Esophagus muscularis mucosa (tissue), 4 donors: ENCODE data around the gene IDI1. TPM values are rescaled to one million over a fixed set of nuclear protein-coding genes. Genes with fewer than 3 reads are reported as not detected.

ENCODE experiments used
- DNase-seq: peaks from one replicate; pipeline ENCODE4 v3.0.0-alpha.2; 2017; ENCODE audit errors: extremely low spot score
- H3K27ac ChIP-seq, 4 donors: fragments of 200-600 bp; sonication (generic); replicated peaks in 1 of 4; 1 replicate in 3 of 4; 2 replicates in 1 of 4; pipeline ENCODE4 v1.5.1; 2016 to 2019; ENCODE audit warnings: mild to moderate bottlenecking in 1 of 4
- H3K27me3 ChIP-seq, 4 donors: fragments of 200-600 bp; sonication (generic); one replicate each; pipeline versions ENCODE4 v1.5.1 to v1.6.0; 2016 to 2019
- H3K36me3 ChIP-seq, 4 donors: fragments of 200-600 bp; sonication (generic); one replicate each; pipeline ENCODE4 v1.5.1; 2016 to 2019
- H3K4me1 ChIP-seq, 4 donors: fragments of 200-600 bp; sonication (generic); one replicate each; pipeline ENCODE4 v1.5.1; 2016 to 2019
- H3K4me3 ChIP-seq, 4 donors: fragments of 200-600 bp; sonication (generic); 1 replicate in 2 of 4; 2 replicates in 2 of 4; pipeline ENCODE4 v1.5.1; 2016 to 2019; ENCODE audit warnings: mild to moderate bottlenecking in 4 of 4, moderate library complexity in 1 of 4
- H3K9me3 ChIP-seq, 4 donors: fragments of 200-600 bp; sonication (generic); 1 replicate in 3 of 4; 2 replicates in 1 of 4; pipeline ENCODE4 v1.5.1; 2016 to 2019
- EP300 ChIP-seq: sonication (generic); formaldehyde crosslinking; IDR thresholded peaks from one replicate; pipeline ENCODE4 v1.6.1; 2017; ENCODE audit warnings: antibody characterized with exemption
- POLR2A ChIP-seq: fragments of 450-650 bp; IDR thresholded peaks from one replicate; pipeline ENCODE4 v1.6.1; 2017; ENCODE audit warnings: antibody characterized with exemption, moderate library complexity, mild to moderate bottlenecking, low read depth
- POLR2AphosphoS5 ChIP-seq, 2 donors: sonication (generic); formaldehyde crosslinking; IDR thresholded peaks; one replicate each; pipeline ENCODE4 v1.6.1; 2017; ENCODE audit warnings: antibody characterized with exemption in 2 of 2
- WGBS: methylation state at CpG from one replicate; pipeline ENCODE4 v1.1.5; 2018; 5-methylcytosine and 5-hydroxymethylcytosine counted together
- intact Hi-C: fragments of 100-400 bp; cut with DNase I; formaldehyde crosslinking; loops from one replicate; pipeline ENCODE4 v1.15.1; 2023
- total RNA-seq, 4 donors: library from RNA; depleted of rRNA; stranded (reverse); fragments of >200 nt; gene quantifications; one replicate each; pipeline versions ENCODE4 v1.1.0 to v1.2.1, GENCODE V29; 2016
- TF ChIP-seq, protein P1 (sequence below), 3 experiments: fragments of 200-600 bp in 2 of 3; fragments of 450-650 bp in 1 of 3; sonication (generic) in 2 of 3; IDR thresholded peaks; one replicate each; pipeline ENCODE4 v1.5.1; 2017 to 2019; ENCODE audit warnings: antibody characterized with exemption in 3 of 3, mild to moderate bottlenecking in 2 of 3, moderate library complexity in 1 of 3

The IDI1 gene
- total RNA-seq, 4 donors from 2014 or later = 16.8 to 33.3 (median 23.4) TPM

DNA sequence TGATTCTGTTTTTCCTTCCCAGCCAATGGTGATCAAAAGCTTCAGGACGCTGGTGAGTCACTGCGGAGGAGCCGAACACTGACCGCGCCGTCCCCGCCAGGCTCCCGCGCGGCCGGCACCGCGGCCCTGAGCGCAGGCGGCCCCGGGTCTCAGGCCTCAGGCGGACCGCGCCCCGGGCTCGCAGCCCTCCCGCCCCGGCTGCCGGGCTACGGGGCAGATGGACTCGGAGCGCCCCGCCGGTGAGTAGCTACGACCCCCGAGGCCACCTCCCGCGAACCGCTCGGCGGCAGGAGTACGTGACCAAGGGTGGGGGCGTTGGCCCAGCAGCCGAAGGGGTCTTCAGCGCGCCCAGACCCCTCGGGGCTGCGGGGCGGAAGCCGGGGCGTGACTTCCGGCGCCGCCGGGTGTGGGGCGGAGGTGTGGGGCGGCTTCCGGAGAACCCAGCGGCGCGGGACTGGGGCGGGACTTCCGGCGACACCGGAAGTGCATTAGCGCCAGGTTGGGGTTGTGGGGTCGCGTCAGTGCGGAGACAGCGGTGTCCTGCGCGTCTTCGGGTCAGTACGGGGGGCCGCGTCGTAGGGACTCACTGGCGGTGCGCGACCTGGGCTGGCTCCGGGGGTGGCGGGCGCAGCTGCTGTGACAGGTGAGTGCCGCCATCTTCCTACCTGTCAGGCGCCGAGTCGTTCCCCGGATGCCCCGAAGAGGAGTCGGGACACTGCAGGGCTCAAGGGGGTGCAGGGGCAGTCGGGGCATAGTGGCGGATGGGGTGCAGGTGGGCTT, 7.6 kb upstream of the IDI1 start, which contains the start of gene WDR37:
WDR37 (plus strand) TSS at position 60 of the 780 bp plus-strand sequence. CDS start 15,771 bp downstream, outside the sequence.
- peak within 1 kb of the TSS; percentile 99 to 100 (median 99) for H3K27ac ChIP-seq
- H3K4me3 ChIP-seq = peak within 1 kb of the TSS; percentile 94 to 97 (median 95)
- TF ChIP-seq POLR2A (peak; percentile 81), POLR2AphosphoS5 (IDR thresholded peaks at IDR 0.05) (peak; percentile 89 to 94), EP300 (no peak)
- TF ChIP-seq, protein P1, sequence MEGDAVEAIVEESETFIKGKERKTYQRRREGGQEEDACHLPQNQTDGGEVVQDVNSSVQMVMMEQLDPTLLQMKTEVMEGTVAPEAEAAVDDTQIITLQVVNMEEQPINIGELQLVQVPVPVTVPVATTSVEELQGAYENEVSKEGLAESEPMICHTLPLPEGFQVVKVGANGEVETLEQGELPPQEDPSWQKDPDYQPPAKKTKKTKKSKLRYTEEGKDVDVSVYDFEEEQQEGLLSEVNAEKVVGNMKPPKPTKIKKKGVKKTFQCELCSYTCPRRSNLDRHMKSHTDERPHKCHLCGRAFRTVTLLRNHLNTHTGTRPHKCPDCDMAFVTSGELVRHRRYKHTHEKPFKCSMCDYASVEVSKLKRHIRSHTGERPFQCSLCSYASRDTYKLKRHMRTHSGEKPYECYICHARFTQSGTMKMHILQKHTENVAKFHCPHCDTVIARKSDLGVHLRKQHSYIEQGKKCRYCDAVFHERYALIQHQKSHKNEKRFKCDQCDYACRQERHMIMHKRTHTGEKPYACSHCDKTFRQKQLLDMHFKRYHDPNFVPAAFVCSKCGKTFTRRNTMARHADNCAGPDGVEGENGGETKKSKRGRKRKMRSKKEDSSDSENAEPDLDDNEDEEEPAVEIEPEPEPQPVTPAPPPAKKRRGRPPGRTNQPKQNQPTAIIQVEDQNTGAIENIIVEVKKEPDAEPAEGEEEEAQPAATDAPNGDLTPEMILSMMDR (IDR thresholded peaks at IDR 0.05) = no peak
- DNase-seq = no peak
- H3K36me3 ChIP-seq = peaks cover 0 to 33% (median 21%) of the 10 kb centered on the region in 4 donors
- 2% methylated on average over 12 of the region's 87 CpGs for WGBS
- H3K9me3 ChIP-seq = no peaks in the 10 kb centered on the region
- intact Hi-C loops = loop anchor here (2.0 to 10.0 kb wide), 2 partner anchors 68 to 122 kb away; partner anchors contain the start of genes GTPBP4 and LARP4B
- no peaks in the 10 kb centered on the region for H3K27me3 ChIP-seq
- H3K4me1 ChIP-seq = peaks cover 31 to 57% (median 45%) of the 10 kb centered on the region in 4 donors

DNA sequence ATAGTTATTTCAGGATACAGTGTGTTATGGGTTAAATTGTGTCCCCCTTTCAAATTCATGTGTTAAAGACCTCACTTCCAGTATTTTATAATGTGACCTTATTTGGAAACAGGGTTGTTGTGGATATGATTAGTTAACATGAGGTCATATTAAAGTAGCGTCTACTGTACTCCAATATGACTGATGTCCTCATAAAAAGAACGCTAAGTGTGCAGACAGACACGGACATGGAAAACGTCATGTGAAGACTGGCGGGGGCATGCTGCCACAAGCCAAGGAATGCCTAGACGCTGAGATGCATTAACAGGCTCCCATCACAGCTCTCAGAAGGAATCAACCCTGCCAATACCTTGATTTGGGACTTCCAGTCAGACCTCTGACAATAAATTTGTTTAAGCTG, 5.8 kb upstream of the IDI1 start:
- Histone ChIP-seq H3K4me1 (peaks cover 49 to 67% (median 60%) of the 10 kb centered on the region in 4 donors), H3K27me3 (no peaks in the 10 kb centered on the region), H3K9me3 (no peaks in the 10 kb centered on the region), H3K36me3 (peaks cover 0 to 37% (median 23%) of the 10 kb centered on the region in 4 donors), H3K27ac (peak overlapping the region in 1 of 4 donors; percentile 100), H3K4me3 (peak overlapping the region in 3 of 4 donors; percentile 94 to 97 (median 96))
- intact Hi-C loops = loop anchor here (10.0 kb wide), 1 partner anchor 120 kb away; the partner anchor contains the start of gene LARP4B
- 62% methylated on average over 6 of the region's 6 CpGs for WGBS
- no peak for DNase-seq
- TF ChIP-seq POLR2A (no peak), POLR2AphosphoS5 (IDR thresholded peaks at IDR 0.05) (no peak), EP300 (no peak)
- TF ChIP-seq, protein P1 (IDR thresholded peaks at IDR 0.05) = no peak

DNA sequence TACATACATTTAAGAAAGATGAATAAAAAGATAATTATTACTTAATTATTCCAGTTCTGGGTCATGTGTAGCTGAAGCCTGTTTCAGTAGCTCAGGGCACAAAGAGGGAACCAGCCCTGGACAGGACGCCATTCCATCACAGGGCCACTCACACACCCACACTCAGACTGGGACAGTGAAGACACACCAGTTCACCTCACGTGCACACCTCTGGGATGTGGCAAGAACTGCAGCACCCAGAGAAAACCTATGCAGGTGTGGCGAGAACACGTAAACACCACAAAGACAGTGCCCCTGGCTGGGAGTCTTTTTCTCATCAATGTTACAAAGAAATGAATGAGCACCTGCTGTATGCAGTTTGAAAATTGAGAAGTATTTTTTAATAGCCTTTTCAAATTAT, 1.6 kb upstream of the IDI1 start:
- intact Hi-C loops = loop anchor here (10.0 kb wide), 1 partner anchor 116 kb away; the partner anchor contains the start of gene LARP4B
- DNase-seq = no peak

DNA sequence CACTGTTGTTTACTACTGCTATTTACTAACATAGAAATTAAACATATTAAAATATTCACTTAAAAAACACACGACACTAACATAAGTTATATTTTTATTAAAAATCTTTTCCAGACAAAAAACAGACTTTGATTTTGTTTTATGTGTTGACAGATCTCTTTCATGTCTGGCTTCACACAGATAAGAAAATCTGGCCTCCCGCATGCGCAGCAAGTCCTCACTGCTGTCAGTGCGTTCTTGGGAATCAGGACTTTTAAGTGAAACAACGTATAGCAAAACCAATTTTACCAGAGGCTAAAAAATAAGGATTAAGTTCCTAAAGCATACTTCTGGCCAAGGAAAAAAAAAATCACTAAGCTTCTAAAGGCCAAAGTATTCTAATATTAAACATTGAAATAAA, 1.2 kb upstream of the IDI1 start:
- Histone ChIP-seq H3K4me1 (peaks cover 38 to 67% (median 55%) of the 10 kb centered on the region in 4 donors), H3K27ac (peak overlapping the region; percentile 96 to 98 (median 98)), H3K9me3 (no peaks in the 10 kb centered on the region), H3K27me3 (no peaks in the 10 kb centered on the region), H3K4me3 (peak overlapping the region; percentile 69 to 83 (median 78)), H3K36me3 (peaks cover 0 to 29% (median 23%) of the 10 kb centered on the region in 4 donors)
- 51% methylated on average over 5 of the region's 5 CpGs for WGBS
- DNase-seq = no peak
- intact Hi-C loops = loop anchor here (10.0 kb wide), 1 partner anchor 115 kb away; the partner anchor contains the start of gene LARP4B
- TF ChIP-seq POLR2AphosphoS5 (IDR thresholded peaks at IDR 0.05) (no peak), EP300 (no peak), POLR2A (no peak)
- TF ChIP-seq, protein P1 (IDR thresholded peaks at IDR 0.05) = no peak

More for the DNA sequence above, 1.6 kb upstream of the IDI1 start:
- TF ChIP-seq POLR2AphosphoS5 (IDR thresholded peaks at IDR 0.05) = no peak
- no peak for TF ChIP-seq EP300
- TF ChIP-seq POLR2A = no peak
- TF ChIP-seq, protein P1 (IDR thresholded peaks at IDR 0.05) = no peak
- Histone ChIP-seq H3K9me3 (no peaks in the 10 kb centered on the region), H3K27me3 (no peaks in the 10 kb centered on the region), H3K27ac (peak overlapping the region in 2 of 4 donors; percentile 96 to 97), H3K4me1 (peaks cover 42 to 68% (median 59%) of the 10 kb centered on the region in 4 donors), H3K4me3 (no peak overlapping the region), H3K36me3 (peaks cover 0 to 29% (median 23%) of the 10 kb centered on the region in 4 donors)
- 81% methylated on average over 4 of the region's 4 CpGs for WGBS
